Measurements from ENCODE around the gene TNFSF13B.

DNA sequence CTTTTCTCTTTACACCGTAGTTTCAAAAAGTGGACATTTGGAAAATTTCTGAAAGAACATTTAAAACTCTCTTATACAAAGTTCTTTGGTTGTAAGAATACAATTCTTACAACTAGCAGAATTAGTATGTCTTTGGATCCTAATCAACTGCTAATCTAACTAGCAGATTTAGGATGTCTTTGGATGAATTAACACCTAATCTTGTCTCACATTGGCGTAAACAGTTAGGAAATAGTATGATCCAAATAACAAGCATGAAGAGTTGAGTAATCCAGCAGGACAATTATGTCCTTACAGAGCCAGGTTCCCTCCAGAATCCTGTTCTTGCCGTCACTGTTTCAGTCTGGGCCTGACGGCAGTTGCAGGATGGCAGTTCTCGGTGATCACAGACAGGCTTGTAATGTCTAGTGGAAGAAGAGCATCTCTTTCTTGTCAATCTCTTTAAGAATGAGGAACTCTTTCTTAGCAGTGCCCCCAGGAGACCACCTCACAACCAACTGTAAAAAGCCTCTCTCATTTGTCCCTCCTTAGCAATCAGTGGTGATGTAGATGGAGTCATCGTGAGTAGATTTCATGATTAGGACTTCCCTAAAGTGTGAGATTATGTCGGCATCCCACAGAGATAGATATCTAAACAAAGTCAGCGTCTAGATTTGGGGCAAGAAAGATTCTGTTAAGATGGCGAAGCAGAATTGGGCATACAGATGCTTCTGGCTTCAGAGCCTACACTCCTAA, 5.7 kb upstream of the TNFSF13B start:
- TF ChIP-seq, protein P1, sequence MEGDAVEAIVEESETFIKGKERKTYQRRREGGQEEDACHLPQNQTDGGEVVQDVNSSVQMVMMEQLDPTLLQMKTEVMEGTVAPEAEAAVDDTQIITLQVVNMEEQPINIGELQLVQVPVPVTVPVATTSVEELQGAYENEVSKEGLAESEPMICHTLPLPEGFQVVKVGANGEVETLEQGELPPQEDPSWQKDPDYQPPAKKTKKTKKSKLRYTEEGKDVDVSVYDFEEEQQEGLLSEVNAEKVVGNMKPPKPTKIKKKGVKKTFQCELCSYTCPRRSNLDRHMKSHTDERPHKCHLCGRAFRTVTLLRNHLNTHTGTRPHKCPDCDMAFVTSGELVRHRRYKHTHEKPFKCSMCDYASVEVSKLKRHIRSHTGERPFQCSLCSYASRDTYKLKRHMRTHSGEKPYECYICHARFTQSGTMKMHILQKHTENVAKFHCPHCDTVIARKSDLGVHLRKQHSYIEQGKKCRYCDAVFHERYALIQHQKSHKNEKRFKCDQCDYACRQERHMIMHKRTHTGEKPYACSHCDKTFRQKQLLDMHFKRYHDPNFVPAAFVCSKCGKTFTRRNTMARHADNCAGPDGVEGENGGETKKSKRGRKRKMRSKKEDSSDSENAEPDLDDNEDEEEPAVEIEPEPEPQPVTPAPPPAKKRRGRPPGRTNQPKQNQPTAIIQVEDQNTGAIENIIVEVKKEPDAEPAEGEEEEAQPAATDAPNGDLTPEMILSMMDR (conservative IDR thresholded peaks at IDR 0.05; ENCODE audit: low read length) = no peak
- TF ChIP-seq EZH2phosphoT487 (IDR thresholded peaks at IDR 0.05; ENCODE audit: borderline replicate concordance, low read depth, low read length) = no peak

Data from OCI-LY7 (cell line).